ENCODE measurements around the gene PRKCQ. TPM values are rescaled to one million over a fixed set of nuclear protein-coding genes. Genes with fewer than 3 reads are reported as not detected.
A peak's percentile ranks its signal among the peaks of the same experiment; 100 is the strongest.

PRKCQ gene
- total and polyA plus RNA-seq, 7 donors, result 6.6 to 76.3 (median 33.8) TPM

DNA sequence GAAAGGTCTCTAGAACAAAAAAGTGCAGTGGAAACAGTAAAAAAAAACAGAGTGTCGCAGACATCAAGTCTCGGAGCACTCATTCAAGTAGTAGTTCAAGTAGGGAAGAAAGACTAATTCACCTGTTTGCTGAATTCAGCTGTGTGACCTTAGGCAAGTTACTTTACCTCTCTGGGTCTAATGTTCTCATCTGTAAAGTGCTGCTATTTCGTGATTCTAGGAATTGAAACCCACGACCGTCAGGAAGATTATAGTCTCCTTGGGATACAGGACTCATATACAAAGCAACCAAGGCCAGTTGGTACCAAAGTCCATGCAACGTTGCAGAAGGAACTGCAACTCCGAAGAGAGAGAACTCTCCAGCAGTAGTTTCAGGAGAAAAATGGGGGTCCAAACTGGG, 26.1 kb downstream of the PRKCQ start:
- 72 to 89% (median 78%) methylated on average over 7 of the region's 7 CpGs for WGBS, 3 donors
- TF ChIP-seq, protein P1, sequence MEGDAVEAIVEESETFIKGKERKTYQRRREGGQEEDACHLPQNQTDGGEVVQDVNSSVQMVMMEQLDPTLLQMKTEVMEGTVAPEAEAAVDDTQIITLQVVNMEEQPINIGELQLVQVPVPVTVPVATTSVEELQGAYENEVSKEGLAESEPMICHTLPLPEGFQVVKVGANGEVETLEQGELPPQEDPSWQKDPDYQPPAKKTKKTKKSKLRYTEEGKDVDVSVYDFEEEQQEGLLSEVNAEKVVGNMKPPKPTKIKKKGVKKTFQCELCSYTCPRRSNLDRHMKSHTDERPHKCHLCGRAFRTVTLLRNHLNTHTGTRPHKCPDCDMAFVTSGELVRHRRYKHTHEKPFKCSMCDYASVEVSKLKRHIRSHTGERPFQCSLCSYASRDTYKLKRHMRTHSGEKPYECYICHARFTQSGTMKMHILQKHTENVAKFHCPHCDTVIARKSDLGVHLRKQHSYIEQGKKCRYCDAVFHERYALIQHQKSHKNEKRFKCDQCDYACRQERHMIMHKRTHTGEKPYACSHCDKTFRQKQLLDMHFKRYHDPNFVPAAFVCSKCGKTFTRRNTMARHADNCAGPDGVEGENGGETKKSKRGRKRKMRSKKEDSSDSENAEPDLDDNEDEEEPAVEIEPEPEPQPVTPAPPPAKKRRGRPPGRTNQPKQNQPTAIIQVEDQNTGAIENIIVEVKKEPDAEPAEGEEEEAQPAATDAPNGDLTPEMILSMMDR (IDR thresholded peaks at IDR 0.05), result no peak
- Histone ChIP-seq H3K9me3 (no peaks in the 10 kb centered on the region), H3K36me3 (ENCODE audit: insufficient read depth in 1 of 2, low read depth in 1 of 2) (no peaks in the 10 kb centered on the region), H3K4me3 (no peak overlapping the region), H3K4me1 (peaks cover 4% of the 10 kb centered on the region), H3K27me3 (ENCODE audit: insufficient read depth in 3 of 3, low read length in 2 of 3) (no peaks in the 10 kb centered on the region), H3K27ac (no peak overlapping the region)
- intact Hi-C loops (cut with DNase I), result no loop called here
- ATAC-seq (no peak), DNase-seq (no peak)

DNA sequence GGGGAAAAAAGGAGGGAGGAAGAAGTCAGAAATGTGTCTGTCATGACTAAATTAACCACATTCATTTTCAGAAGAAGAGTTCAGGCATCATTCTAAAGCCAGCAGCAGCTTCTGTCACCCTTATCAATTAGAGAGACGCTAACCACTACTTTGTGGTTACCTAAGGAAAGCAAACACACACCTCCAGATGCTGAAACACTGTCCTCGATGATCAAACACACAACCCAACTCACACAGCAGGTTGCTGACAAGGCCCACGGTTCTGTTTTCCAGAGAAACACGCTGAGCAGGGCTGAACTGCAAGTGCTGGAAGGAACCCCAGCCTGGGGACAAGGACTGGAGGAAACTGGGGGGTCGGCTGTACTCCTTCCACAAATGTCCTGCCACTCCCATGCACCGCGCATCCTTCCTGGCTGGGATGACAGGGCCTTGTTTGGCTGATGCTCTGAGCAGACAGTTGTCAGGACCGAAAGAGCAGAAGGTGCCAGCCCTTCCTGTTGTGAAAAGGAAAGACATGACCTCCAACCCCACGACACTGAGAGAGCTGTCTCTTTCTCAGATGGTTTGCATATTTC, 36.6 kb downstream of the PRKCQ start:
- Histone ChIP-seq H3K27me3 (ENCODE audit: insufficient read depth in 3 of 3, low read length in 2 of 3) (no peaks in the 10 kb centered on the region), H3K4me1 (peaks cover 4% of the 10 kb centered on the region), H3K27ac (no peak overlapping the region), H3K36me3 (ENCODE audit: insufficient read depth in 1 of 2, low read depth in 1 of 2) (no peaks in the 10 kb centered on the region), H3K9me3 (no peaks in the 10 kb centered on the region), H3K4me3 (no peak overlapping the region)
- 58 to 66% (median 60%) methylated on average over 9 of the region's 9 CpGs for WGBS, 3 donors
- DNase-seq (no peak), ATAC-seq (peak in 1 of 4 donors; percentile 17)
- intact Hi-C loops (cut with DNase I), result no loop called here
- TF ChIP-seq, protein P1 (IDR thresholded peaks at IDR 0.05), result no peak

DNA sequence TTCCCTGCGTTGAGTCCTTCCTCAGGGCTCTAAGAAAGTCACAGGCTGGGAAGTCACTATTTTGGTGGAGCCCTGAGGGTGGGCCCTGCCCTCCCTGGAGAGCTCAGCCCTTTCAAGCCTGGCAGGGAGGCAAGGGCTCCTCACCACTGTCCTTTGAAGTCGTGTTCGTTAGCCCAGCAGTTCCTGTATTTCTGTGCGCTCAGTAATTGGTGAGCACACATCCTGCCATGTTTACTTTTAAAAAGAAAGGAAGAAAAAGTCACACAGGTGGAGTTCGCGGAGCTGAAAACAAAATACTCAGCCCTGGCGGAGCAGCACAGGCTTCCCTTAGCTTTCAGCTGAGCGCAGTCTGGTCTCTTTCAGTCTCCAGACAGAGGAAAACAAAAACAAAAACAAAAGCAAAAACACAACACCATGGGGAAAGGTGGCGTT, 37.1 kb downstream of the PRKCQ start:
- Histone ChIP-seq H3K36me3 (ENCODE audit: insufficient read depth in 1 of 2, low read depth in 1 of 2) (no peaks in the 10 kb centered on the region), H3K27me3 (ENCODE audit: insufficient read depth in 3 of 3, low read length in 2 of 3) (no peaks in the 10 kb centered on the region), H3K4me3 (no peak overlapping the region), H3K27ac (no peak overlapping the region), H3K4me1 (peaks cover 4% of the 10 kb centered on the region), H3K9me3 (no peaks in the 10 kb centered on the region)
- DNase-seq (no peak), ATAC-seq (no peak)
- TF ChIP-seq, protein P1 (IDR thresholded peaks at IDR 0.05), result no peak
- intact Hi-C loops (cut with DNase I), result no loop called here
- 62 to 68% (median 68%) methylated on average over 9 of the region's 9 CpGs for WGBS, 3 donors

DNA sequence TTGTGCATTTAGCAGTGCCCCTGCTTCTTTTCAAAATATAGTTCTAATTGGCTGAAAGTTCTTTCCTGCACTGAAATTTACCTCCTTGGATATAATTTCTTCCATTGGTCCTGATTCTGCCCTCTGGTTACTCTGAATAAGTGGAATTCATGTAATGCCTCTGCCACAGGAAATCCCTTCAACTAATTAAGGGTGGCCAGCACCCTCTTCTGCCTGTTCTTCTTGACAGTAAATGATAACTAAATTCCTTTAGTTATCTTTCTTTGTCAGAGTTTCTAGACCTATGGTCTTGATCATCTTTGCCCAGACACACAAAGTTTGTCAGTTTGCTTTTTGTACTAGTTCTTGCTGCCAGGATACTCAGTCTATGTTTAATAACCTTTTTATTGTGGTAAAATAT, 40.2 kb downstream of the PRKCQ start:
- intact Hi-C loops (cut with DNase I), result no loop called here
- H3K27ac ChIP-seq, result no peak overlapping the region
- TF ChIP-seq, protein P1 (IDR thresholded peaks at IDR 0.05), result no peak
- H3K4me3 ChIP-seq, result no peak overlapping the region
- H3K36me3 ChIP-seq (ENCODE audit: insufficient read depth in 1 of 2, low read depth in 1 of 2), result no peaks in the 10 kb centered on the region
- H3K9me3 ChIP-seq, result no peaks in the 10 kb centered on the region
- ATAC-seq, result no peak
- H3K4me1 ChIP-seq, result peaks cover 4% of the 10 kb centered on the region
- H3K27me3 ChIP-seq (ENCODE audit: insufficient read depth in 3 of 3, low read length in 2 of 3), result no peaks in the 10 kb centered on the region
- no peak for DNase-seq

DNA sequence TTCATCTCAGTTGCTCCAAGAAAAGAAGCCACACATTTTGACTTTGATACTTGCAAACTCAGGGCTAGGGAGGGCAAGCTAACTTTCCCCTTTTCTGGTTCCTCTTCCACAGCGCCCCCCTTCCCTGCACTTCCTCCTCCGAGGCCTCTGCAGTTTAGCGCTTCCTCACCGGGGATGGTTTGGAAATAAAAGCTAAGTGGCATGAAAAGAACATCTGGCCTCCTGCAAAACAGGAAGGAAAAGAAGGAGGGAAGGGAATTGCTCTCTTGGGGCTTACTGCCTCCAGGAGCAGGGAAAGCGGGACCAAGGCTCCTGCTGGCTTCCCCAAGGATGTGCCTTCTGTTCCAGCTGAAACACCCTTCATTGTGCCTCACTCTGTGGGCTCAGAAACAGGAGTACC, 42.3 kb downstream of the PRKCQ start:
- Histone ChIP-seq H3K9me3 (no peaks in the 10 kb centered on the region), H3K4me3 (no peak overlapping the region), H3K4me1 (peaks cover 4% of the 10 kb centered on the region), H3K27ac (no peak overlapping the region), H3K36me3 (ENCODE audit: insufficient read depth in 1 of 2, low read depth in 1 of 2) (no peaks in the 10 kb centered on the region), H3K27me3 (ENCODE audit: insufficient read depth in 3 of 3, low read length in 2 of 3) (no peaks in the 10 kb centered on the region)
- WGBS, 3 donors, result 50 to 63% (median 59%) methylated on average over 5 of the region's 5 CpGs
- intact Hi-C loops (cut with DNase I), result no loop called here
- no peak for ATAC-seq
- TF ChIP-seq, protein P1 (IDR thresholded peaks at IDR 0.05), result no peak
- no peak for DNase-seq
